ENCODE data around the gene ATP2B2. TPM values are rescaled to one million over a fixed set of nuclear protein-coding genes. Genes with fewer than 3 reads are reported as not detected.
A peak's percentile ranks its signal among the peaks of the same experiment; 100 is the strongest.

The ATP2B2 gene
- total RNA-seq, 1 donor from 2014 or later, result 0.42 TPM

DNA sequence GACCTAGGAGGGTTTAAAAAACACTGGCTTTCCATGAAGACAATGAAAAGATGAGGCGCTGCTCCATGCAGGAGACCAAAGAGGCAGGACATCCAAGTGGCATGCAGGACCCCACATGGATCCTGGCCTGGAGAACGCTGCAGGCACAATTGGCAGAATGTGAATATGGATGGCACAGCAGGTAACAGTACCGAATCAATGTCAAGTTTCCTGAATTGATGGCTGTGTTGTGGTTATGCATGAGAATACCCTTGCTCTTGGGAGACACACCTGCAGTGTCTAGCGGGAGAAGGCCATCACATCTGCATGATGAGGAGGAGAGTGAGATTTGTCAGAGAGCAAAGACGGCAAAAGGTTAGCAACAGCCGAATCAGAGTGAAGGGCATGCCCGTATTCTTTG, 110.2 kb downstream of the ATP2B2 start:
- no peak for DNase-seq (ENCODE audit: low read depth, low spot score)
- TF ChIP-seq CTCF (conservative IDR thresholded peaks at IDR 0.05), result no peak
- no peak overlapping the region for H3K4me3 Mint-ChIP-seq
- H3K36me3 Mint-ChIP-seq (ENCODE audit: low read depth), result no peaks in the 10 kb centered on the region
- no peaks in the 10 kb centered on the region for H3K9me3 Mint-ChIP-seq
- no peak overlapping the region for H3K27ac Mint-ChIP-seq (ENCODE audit: unreplicated experiment)
- no peaks in the 10 kb centered on the region for H3K4me1 Mint-ChIP-seq
- no peaks in the 10 kb centered on the region for H3K27me3 Mint-ChIP-seq (ENCODE audit: low read depth)

GRCh38 chr3:10394491-10395025, 110.8 kb downstream of the ATP2B2 start:
- TF ChIP-seq CTCF (conservative IDR thresholded peaks at IDR 0.05), result no peak
- H3K36me3 Mint-ChIP-seq (ENCODE audit: low read depth), result no peaks in the 10 kb centered on the region
- no peak overlapping the region for H3K4me3 Mint-ChIP-seq
- no peaks in the 10 kb centered on the region for H3K27me3 Mint-ChIP-seq (ENCODE audit: low read depth)
- H3K9me3 Mint-ChIP-seq, result no peaks in the 10 kb centered on the region
- H3K4me1 Mint-ChIP-seq, result no peaks in the 10 kb centered on the region
- DNase-seq (ENCODE audit: low read depth, low spot score), result no peak
- no peak overlapping the region for H3K27ac Mint-ChIP-seq (ENCODE audit: unreplicated experiment)

GRCh38 chr3:10393514-10393913, 111.9 kb downstream of the ATP2B2 start:
- Mint-ChIP-seq H3K36me3 (ENCODE audit: low read depth) (no peaks in the 10 kb centered on the region), H3K4me3 (no peak overlapping the region), H3K27ac (ENCODE audit: unreplicated experiment) (peak overlapping the region; percentile 88), H3K4me1 (no peaks in the 10 kb centered on the region), H3K9me3 (no peaks in the 10 kb centered on the region), H3K27me3 (ENCODE audit: low read depth) (no peaks in the 10 kb centered on the region)
- TF ChIP-seq CTCF (conservative IDR thresholded peaks at IDR 0.05), result no peak
- DNase-seq (ENCODE audit: low read depth, low spot score), result no peak

GRCh38 chr3:10392906-10393461, 112.4 kb downstream of the ATP2B2 start:
- Mint-ChIP-seq H3K4me3 (no peak overlapping the region), H3K4me1 (no peaks in the 10 kb centered on the region), H3K27me3 (ENCODE audit: low read depth) (no peaks in the 10 kb centered on the region), H3K9me3 (no peaks in the 10 kb centered on the region), H3K27ac (ENCODE audit: unreplicated experiment) (peak overlapping the region; percentile 88), H3K36me3 (ENCODE audit: low read depth) (no peaks in the 10 kb centered on the region)
- TF ChIP-seq CTCF (conservative IDR thresholded peaks at IDR 0.05), result no peak
- DNase-seq (ENCODE audit: low read depth, low spot score), result no peak

DNA sequence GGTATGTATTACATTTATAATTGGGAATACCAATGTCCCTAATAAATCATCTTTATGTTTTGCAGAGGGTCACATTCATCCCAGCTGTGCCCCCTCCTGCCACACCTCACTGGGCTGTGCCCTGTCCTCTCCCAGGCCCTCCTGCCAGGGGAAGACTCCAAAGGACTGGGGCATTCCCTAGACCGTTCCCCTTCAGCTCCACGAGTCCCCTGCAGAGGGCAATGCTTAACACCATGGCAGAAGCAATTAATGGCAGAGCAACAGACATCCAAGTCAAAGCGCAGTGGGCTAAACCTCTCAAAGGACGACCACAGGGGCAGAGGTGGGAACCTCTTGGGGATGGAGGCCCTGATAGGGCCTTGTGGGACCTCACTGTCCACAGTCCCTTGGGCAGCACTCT, 113.1 kb downstream of the ATP2B2 start:
- no peaks in the 10 kb centered on the region for H3K4me1 Mint-ChIP-seq
- H3K27me3 Mint-ChIP-seq (ENCODE audit: low read depth), result no peaks in the 10 kb centered on the region

More for the DNA sequence above, 113.1 kb downstream of the ATP2B2 start:
- TF ChIP-seq CTCF (conservative IDR thresholded peaks at IDR 0.05), result no peak
- Mint-ChIP-seq H3K4me3 (no peak overlapping the region), H3K9me3 (no peaks in the 10 kb centered on the region), H3K27ac (ENCODE audit: unreplicated experiment) (no peak overlapping the region), H3K36me3 (ENCODE audit: low read depth) (no peaks in the 10 kb centered on the region)
- DNase-seq (ENCODE audit: low read depth, low spot score), result no peak

Measured in neural crest cell (in vitro differentiated cells).